Tibial nerve (tissue), 4 donors: ENCODE results near the gene NCAPD3. TPM values are rescaled to one million over a fixed set of nuclear protein-coding genes. Genes with fewer than 3 reads are reported as not detected.

Source experiments
- DNase-seq, 2 donors: peaks; one replicate each; pipeline ENCODE4 v3.0.0-alpha.2; 2019; ENCODE audit warnings: low spot score in 2 of 2
- H3K27ac ChIP-seq, 4 donors: fragments of 200-600 bp; sonication (generic) in 3 of 4; one replicate each; pipeline ENCODE4 v1.5.1; 2017 to 2019; ENCODE audit warnings: mild to moderate bottlenecking in 1 of 4
- H3K27me3 ChIP-seq, 2 donors: fragments of 200-600 bp; sonication (generic) in 1 of 2; one replicate each; pipeline versions ENCODE4 v1.5.1 to v1.6.0; 2017 to 2019
- H3K36me3 ChIP-seq, 3 donors: fragments of 200-600 bp; sonication (generic); one replicate each; pipeline ENCODE4 v1.5.1; 2018 to 2019
- H3K4me1 ChIP-seq, 4 donors: fragments of 200-600 bp; sonication (generic) in 3 of 4; one replicate each; pipeline ENCODE4 v1.5.1; 2017 to 2019
- H3K4me3 ChIP-seq, 4 donors: fragments of 200-600 bp; sonication (generic) in 3 of 4; one replicate each; pipeline ENCODE4 v1.5.1; 2017 to 2019; ENCODE audit warnings: mild to moderate bottlenecking in 1 of 4, moderate library complexity in 1 of 4
- H3K9me3 ChIP-seq, 4 donors: fragments of 200-600 bp; sonication (generic) in 3 of 4; one replicate each; pipeline ENCODE4 v1.5.1; 2017 to 2019
- CTCF ChIP-seq, 5 experiments: fragments of 200-600 bp in 3 of 5; fragments of 450-650 bp in 2 of 5; sonication (generic) in 3 of 5; IDR thresholded peaks; one replicate each; pipeline ENCODE4 v1.5.1; 2016 to 2019; ENCODE audit warnings: antibody characterized with exemption in 5 of 5, mild to moderate bottlenecking in 3 of 5, moderate library complexity in 2 of 5
- EP300 ChIP-seq, 2 donors: sonication (generic); formaldehyde crosslinking; IDR thresholded peaks; one replicate each; pipeline ENCODE4 v1.6.1; 2017; ENCODE audit warnings: antibody characterized with exemption in 2 of 2, mild to moderate bottlenecking in 1 of 2
- POLR2A ChIP-seq, 2 donors: fragments of 450-650 bp; IDR thresholded peaks; one replicate each; pipeline ENCODE4 v1.6.1; 2017; ENCODE audit warnings: antibody characterized with exemption in 2 of 2, mild to moderate bottlenecking in 2 of 2, moderate library complexity in 2 of 2
- WGBS, 2 donors: methylation state at CpG; one replicate each; pipeline ENCODE4 v1.1.5; 2018; 5-methylcytosine and 5-hydroxymethylcytosine counted together
- total RNA-seq, 4 donors: library from RNA; depleted of rRNA; stranded (reverse); fragments of >200 nt; gene quantifications; one replicate each; pipeline ENCODE4 v1.1.0, GENCODE V29; 2016

NCAPD3 gene
- total RNA-seq, 4 donors from 2014 or later: 8.2 to 14.7 (median 10.3) TPM

GRCh38 chr11:134236834-134237556, 13.2 kb upstream of the NCAPD3 start:
- Histone ChIP-seq H3K27ac (no peak overlapping the region), H3K36me3 (peaks cover 0 to 64% (median 4%) of the 10 kb centered on the region in 3 donors), H3K9me3 (no peaks in the 10 kb centered on the region), H3K27me3 (no peaks in the 10 kb centered on the region), H3K4me1 (no peaks in the 10 kb centered on the region), H3K4me3 (no peak overlapping the region)
- no peak for DNase-seq
- TF ChIP-seq EP300 (IDR thresholded peaks at IDR 0.05): no peak
- no peak for TF ChIP-seq CTCF (IDR thresholded peaks at IDR 0.05)
- TF ChIP-seq POLR2A (IDR thresholded peaks at IDR 0.05): no peak
- 86 to 88% methylated on average over 7 of the region's 7 CpGs for WGBS, 2 donors

GRCh38 chr11:134235399-134235798, 11.6 kb upstream of the NCAPD3 start:
- Histone ChIP-seq H3K27me3 (no peaks in the 10 kb centered on the region), H3K27ac (no peak overlapping the region), H3K4me3 (no peak overlapping the region), H3K4me1 (peaks cover 0 to 12% (median 0%) of the 10 kb centered on the region in 4 donors), H3K9me3 (no peaks in the 10 kb centered on the region), H3K36me3 (peaks cover 0 to 52% (median 4%) of the 10 kb centered on the region in 3 donors)
- no peak for DNase-seq
- 71 to 85% methylated on average over 3 of the region's 3 CpGs for WGBS, 2 donors
- no peak for TF ChIP-seq POLR2A (IDR thresholded peaks at IDR 0.05)
- TF ChIP-seq CTCF (IDR thresholded peaks at IDR 0.05): no peak
- no peak for TF ChIP-seq EP300 (IDR thresholded peaks at IDR 0.05)

- Histone ChIP-seq H3K4me3 (no peak overlapping the region), H3K9me3 (no peaks in the 10 kb centered on the region), H3K27ac (no peak overlapping the region), H3K27me3 (no peaks in the 10 kb centered on the region), H3K4me1 (peaks cover 0 to 20% (median 0%) of the 10 kb centered on the region in 4 donors), H3K36me3 (peaks cover 0 to 36% (median 4%) of the 10 kb centered on the region in 3 donors)
- whole genome bisulfite sequencing, 2 donors: 88 to 92% methylated on average over 4 of the region's 4 CpGs
- no peak for DNase-seq
- TF ChIP-seq POLR2A (IDR thresholded peaks at IDR 0.05) (no peak), CTCF (IDR thresholded peaks at IDR 0.05) (no peak), EP300 (IDR thresholded peaks at IDR 0.05) (no peak)
Observed at GRCh38 chr11:134233729-134234179, 10.0 kb upstream of the NCAPD3 start.

DNA sequence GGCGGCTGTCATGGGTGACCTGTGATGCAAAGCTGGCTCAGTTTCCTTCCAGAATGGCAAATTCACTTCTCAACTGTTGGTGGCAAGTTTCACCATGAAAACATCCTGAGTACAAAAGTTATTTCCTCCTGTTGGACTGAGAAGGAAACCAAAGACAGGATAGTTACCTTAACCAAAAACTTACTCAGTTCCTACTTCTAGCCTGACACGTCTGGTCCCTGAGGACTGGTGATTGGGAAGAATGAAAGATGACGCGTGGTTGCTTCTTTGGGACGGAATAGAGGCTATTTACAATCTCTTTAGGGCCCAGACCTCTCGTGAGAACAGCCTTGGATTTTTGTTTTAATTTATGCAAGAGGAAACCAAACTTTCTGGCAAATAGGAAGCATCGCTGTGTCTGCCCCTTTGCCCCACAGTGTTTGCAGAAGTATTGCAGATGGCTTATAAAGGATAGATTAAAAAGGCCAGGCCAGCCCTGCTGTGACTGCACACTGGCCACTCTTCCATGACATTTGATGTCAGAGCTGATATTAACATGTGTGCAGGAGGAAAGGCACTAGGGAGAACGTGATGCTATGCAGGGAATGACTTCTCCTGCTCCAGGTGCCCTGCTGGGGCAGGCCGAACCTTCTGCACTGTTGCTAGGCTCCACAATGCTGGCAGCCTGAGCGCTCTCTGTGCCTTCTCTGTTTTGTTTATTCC, 8.3 kb upstream of the NCAPD3 start:
- Histone ChIP-seq H3K4me1 (peaks cover 0 to 31% (median 0%) of the 10 kb centered on the region in 4 donors), H3K4me3 (no peak overlapping the region), H3K27ac (no peak overlapping the region), H3K27me3 (no peaks in the 10 kb centered on the region), H3K9me3 (no peaks in the 10 kb centered on the region), H3K36me3 (peaks cover 0 to 25% (median 4%) of the 10 kb centered on the region in 3 donors)
- TF ChIP-seq EP300 (IDR thresholded peaks at IDR 0.05) (no peak), POLR2A (IDR thresholded peaks at IDR 0.05) (no peak), CTCF (IDR thresholded peaks at IDR 0.05) (no peak)
- no peak for DNase-seq
- WGBS, 2 donors: 63 to 71% methylated on average over 10 of the region's 10 CpGs

GRCh38 chr11:134230339-134230738, 6.6 kb upstream of the NCAPD3 start:
- H3K36me3 ChIP-seq: peaks cover 0 to 13% (median 4%) of the 10 kb centered on the region in 3 donors
- 66 to 67% methylated on average over 4 of the region's 4 CpGs for WGBS, 2 donors
- peaks cover 0 to 49% (median 12%) of the 10 kb centered on the region in 4 donors for H3K4me1 ChIP-seq
- no peaks in the 10 kb centered on the region for H3K27me3 ChIP-seq
- TF ChIP-seq POLR2A (IDR thresholded peaks at IDR 0.05) (no peak), EP300 (IDR thresholded peaks at IDR 0.05) (no peak), CTCF (IDR thresholded peaks at IDR 0.05) (no peak)
- DNase-seq: no peak
- no peak overlapping the region for H3K4me3 ChIP-seq
- no peak overlapping the region for H3K27ac ChIP-seq
- no peaks in the 10 kb centered on the region for H3K9me3 ChIP-seq
